K562 (cell line): Measurements from ENCODE around the gene MAN1B1. TPM values are rescaled to one million over a fixed set of nuclear protein-coding genes. Genes with fewer than 3 reads are reported as not detected.

Source experiments
- CREB1 ChIP-seq, 2 experiments: sonication (generic) in 1 of 2; formaldehyde crosslinking in 1 of 2; IDR thresholded peaks; 2 replicates each; pipeline versions ENCODE4 v1.6.1 to v1.8.0; 2012 to 2022; ENCODE audit warnings: inconsistent platforms in 1 of 2, mild to moderate bottlenecking in 1 of 2, missing genetic modification reagents in 1 of 2, moderate library complexity in 1 of 2
- DMBX1 ChIP-seq: fragments of 250-450 bp; sonication (Bioruptor Pico); IDR thresholded peaks from 2 replicates; pipeline ENCODE4 v1.8.0; 2022; ENCODE audit warnings: inconsistent platforms, mild to moderate bottlenecking, moderate library complexity, borderline replicate concordance
- ELF4 ChIP-seq: fragments of 450-650 bp; formaldehyde crosslinking; IDR thresholded peaks from 2 replicates; pipeline ENCODE4 v1.4.0; 2022; ENCODE audit warnings: missing genetic modification characterization
- ERF ChIP-seq: fragments of 450-650 bp; formaldehyde crosslinking; IDR thresholded peaks from 2 replicates; pipeline ENCODE4 v1.4.0; 2020; ENCODE audit warnings: mild to moderate bottlenecking, mixed read lengths
- GABPB2 ChIP-seq: fragments of 250-450 bp; sonication (Bioruptor Pico); conservative IDR thresholded peaks from 2 replicates; pipeline ENCODE4 v1.5.1; 2021; ENCODE audit warnings: mild to moderate bottlenecking
- GTF2A2 ChIP-seq: IDR thresholded peaks from 2 replicates; pipeline ENCODE4 v1.6.1; 2016; ENCODE audit warnings: mild to moderate bottlenecking, missing genetic modification characterization, missing compliant biosample characterization
- HMG20A ChIP-seq: fragments of 450-650 bp; formaldehyde crosslinking; conservative IDR thresholded peaks from 2 replicates; pipeline ENCODE4 v1.4.0; 2020; ENCODE audit warnings: mild to moderate bottlenecking, mixed read lengths
- MXI1 ChIP-seq: IDR thresholded peaks from 2 replicates; pipeline ENCODE4 v1.6.1; 2011; ENCODE audit warnings: low read depth, mild to moderate bottlenecking, improper control_type of control experiment, low read length
- PML ChIP-seq: IDR thresholded peaks from 2 replicates; pipeline ENCODE4 v1.6.1; 2012; ENCODE audit warnings: low read length, inconsistent platforms
- SNIP1 ChIP-seq: fragments of 450-650 bp; IDR thresholded peaks from 2 replicates; pipeline ENCODE4 v1.7.1; 2017; ENCODE audit warnings: low read depth, mild to moderate bottlenecking
- YY1 ChIP-seq, 3 experiments: IDR thresholded peaks; 2 replicates each; pipeline ENCODE4 v1.6.1; 2011; ENCODE audit warnings: low read length in 2 of 3, mild to moderate bottlenecking in 2 of 3, moderate library complexity in 2 of 3, borderline replicate concordance in 1 of 3, control low read depth in 1 of 3, low read depth in 1 of 3; ENCODE audit not compliant: insufficient read depth in 3 of 3, insufficient replicate concordance in 2 of 3, control insufficient read depth in 1 of 3, insufficient read length in 1 of 3; ENCODE audit errors: extremely low read depth in 1 of 3
- ZEB2 ChIP-seq: fragments of 450-650 bp; IDR thresholded peaks from 2 replicates; pipeline ENCODE4 v1.6.1; 2016
- ZNF3 ChIP-seq: fragments of 250-450 bp; sonication (Bioruptor Pico); IDR thresholded peaks from 2 replicates; pipeline ENCODE4 v1.5.0; 2021; ENCODE audit warnings: mild to moderate bottlenecking, moderate library complexity
- polyA plus RNA-seq, 8 experiments: library from polyadenylated mRNA; depleted of rRNA in 4 of 8; stranded (reverse) in 5 of 8; unstranded in 3 of 8; fragments of >200 nt; fragmentation: Nextera tagmentation in 2 of 8; fragmentation: Illumina TruSeq in 1 of 8; extraction: Ambion mirVana in 2 of 8; extraction: Trizol in 1 of 8; gene quantifications; 2 replicates each; pipeline versions ENCODE4 v1.2.1 to v1.2.3, GENCODE V29; 2011 to 2014; ENCODE audit warnings: inconsistent platforms in 1 of 8, missing spikeins in 1 of 8
- total RNA-seq, 7 experiments: library from RNA; depleted of rRNA in 6 of 7; stranded (reverse); fragments of >200 nt in 6 of 7; fragmentation: Illumina TruSeq in 2 of 7; extraction: Trizol in 2 of 7; gene quantifications; 2 replicates each; pipeline versions ENCODE4 v1.2.1 to v1.2.3, GENCODE V29; 2011 to 2021; ENCODE audit warnings: low replicate concordance in 1 of 7
- TF ChIP-seq, protein P1 (sequence below): fragments of 250-450 bp; sonication (Bioruptor Pico); IDR thresholded peaks from 2 replicates; pipeline ENCODE4 v1.4.0; 2020; ENCODE audit warnings: mild to moderate bottlenecking, moderate library complexity
- TF ChIP-seq, protein P2 (sequence below): fragments of 250-450 bp; sonication (Bioruptor Pico); IDR thresholded peaks from 2 replicates; pipeline ENCODE4 v1.5.0; 2022; ENCODE audit warnings: mild to moderate bottlenecking
- TF ChIP-seq, protein P3 (sequence below), 2 experiments: fragments of 450-650 bp in 1 of 2; IDR thresholded peaks; 2 replicates each; pipeline ENCODE4 v1.6.1; 2011 to 2017; ENCODE audit warnings: low read depth in 2 of 2, antibody characterized with exemption in 1 of 2, borderline replicate concordance in 1 of 2, low read length in 1 of 2, mild to moderate bottlenecking in 1 of 2, mixed read lengths in 1 of 2; ENCODE audit not compliant: control insufficient read depth in 1 of 2
- TF ChIP-seq, protein P4 (sequence below): fragments of 250-450 bp; sonication (Bioruptor Pico); IDR thresholded peaks from 2 replicates; pipeline ENCODE4 v1.8.0; 2021; ENCODE audit warnings: moderate library complexity, mild to moderate bottlenecking, inconsistent platforms

Gene MAN1B1
- total and polyA plus RNA-seq, 9 of the 15 experiments (the other 6 are each of a cell fraction or from before 2014, with no cell fraction given) = 0.55 to 36.6 (median 27.3) TPM

DNA sequence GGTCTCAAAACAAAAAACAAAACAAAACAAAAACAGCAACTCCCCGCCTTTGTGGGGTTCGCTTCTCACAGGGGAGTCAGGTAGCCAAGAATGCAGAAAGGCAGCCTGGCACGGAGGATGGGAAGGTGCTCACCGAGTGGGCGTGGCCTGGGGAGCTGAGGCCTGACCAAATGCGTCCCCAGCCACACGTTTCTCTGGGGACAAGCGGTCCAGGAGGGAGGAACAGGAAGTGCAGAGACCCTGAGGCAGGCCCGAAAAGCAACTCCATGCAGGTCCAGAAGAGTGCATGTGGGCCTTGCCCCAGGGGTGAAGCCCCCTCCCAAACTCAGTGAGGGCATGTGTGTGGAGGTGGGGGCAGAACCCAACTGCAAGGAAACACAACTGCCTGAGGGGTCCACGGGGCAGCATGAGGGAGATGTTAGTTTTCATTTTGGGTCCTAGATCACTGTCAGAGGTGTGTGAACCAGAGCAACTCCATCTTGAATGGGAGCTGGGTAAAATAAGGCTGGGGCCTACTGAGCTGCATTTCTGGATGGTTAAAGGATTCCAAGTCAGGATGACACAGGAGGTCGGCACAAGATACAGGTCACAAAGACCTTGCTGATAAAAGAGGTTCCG, 12.0 kb upstream of the MAN1B1 start (continued):
- TF ChIP-seq, protein P1, sequence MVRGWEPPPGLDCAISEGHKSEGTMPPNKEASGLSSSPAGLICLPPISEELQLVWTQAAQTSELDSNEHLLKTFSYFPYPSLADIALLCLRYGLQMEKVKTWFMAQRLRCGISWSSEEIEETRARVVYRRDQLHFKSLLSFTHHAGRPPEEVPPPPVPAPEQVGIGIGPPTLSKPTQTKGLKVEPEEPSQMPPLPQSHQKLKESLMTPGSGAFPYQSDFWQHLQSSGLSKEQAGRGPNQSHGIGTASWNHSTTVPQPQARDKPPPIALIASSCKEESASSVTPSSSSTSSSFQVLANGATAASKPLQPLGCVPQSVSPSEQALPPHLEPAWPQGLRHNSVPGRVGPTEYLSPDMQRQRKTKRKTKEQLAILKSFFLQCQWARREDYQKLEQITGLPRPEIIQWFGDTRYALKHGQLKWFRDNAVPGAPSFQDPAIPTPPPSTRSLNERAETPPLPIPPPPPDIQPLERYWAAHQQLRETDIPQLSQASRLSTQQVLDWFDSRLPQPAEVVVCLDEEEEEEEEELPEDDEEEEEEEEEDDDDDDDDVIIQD = peak; percentile 98
- peak; percentile 99 for TF ChIP-seq GTF2A2 (tag)
- TF ChIP-seq ELF4 (CRISPR knock-in tag) = peak; percentile 99
- TF ChIP-seq DMBX1 (CRISPR knock-in tag) = peak; percentile 100
- TF ChIP-seq PML = no peak
- no peak for TF ChIP-seq YY1 (IDR thresholded peaks at IDR 0.05; ENCODE audit: borderline replicate concordance in 1 of 3, control insufficient read depth in 1 of 3, extremely low read depth in 1 of 3, insufficient read depth in 3 of 3, insufficient read length in 1 of 3, insufficient replicate concordance in 2 of 3, low read depth in 1 of 3, low read length in 2 of 3)
- no peak for TF ChIP-seq CREB1 (IDR thresholded peaks at IDR 0.05)
- peak; percentile 31; the same call in 1 of the 2 replicates for TF ChIP-seq CREB1 (CRISPR knock-in tag; IDR thresholded peaks at IDR 0.05)
- no peak for TF ChIP-seq ZEB2
- TF ChIP-seq, protein P2, sequence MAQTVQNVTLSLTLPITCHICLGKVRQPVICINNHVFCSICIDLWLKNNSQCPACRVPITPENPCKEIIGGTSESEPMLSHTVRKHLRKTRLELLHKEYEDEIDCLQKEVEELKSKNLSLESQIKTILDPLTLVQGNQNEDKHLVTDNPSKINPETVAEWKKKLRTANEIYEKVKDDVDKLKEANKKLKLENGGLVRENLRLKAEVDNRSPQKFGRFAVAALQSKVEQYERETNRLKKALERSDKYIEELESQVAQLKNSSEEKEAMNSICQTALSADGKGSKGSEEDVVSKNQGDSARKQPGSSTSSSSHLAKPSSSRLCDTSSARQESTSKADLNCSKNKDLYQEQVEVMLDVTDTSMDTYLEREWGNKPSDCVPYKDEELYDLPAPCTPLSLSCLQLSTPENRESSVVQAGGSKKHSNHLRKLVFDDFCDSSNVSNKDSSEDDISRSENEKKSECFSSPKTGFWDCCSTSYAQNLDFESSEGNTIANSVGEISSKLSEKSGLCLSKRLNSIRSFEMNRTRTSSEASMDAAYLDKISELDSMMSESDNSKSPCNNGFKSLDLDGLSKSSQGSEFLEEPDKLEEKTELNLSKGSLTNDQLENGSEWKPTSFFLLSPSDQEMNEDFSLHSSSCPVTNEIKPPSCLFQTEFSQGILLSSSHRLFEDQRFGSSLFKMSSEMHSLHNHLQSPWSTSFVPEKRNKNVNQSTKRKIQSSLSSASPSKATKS (CRISPR knock-in tag) = peak; percentile 88; the same call in 1 of the 2 replicates
- TF ChIP-seq, protein P3, sequence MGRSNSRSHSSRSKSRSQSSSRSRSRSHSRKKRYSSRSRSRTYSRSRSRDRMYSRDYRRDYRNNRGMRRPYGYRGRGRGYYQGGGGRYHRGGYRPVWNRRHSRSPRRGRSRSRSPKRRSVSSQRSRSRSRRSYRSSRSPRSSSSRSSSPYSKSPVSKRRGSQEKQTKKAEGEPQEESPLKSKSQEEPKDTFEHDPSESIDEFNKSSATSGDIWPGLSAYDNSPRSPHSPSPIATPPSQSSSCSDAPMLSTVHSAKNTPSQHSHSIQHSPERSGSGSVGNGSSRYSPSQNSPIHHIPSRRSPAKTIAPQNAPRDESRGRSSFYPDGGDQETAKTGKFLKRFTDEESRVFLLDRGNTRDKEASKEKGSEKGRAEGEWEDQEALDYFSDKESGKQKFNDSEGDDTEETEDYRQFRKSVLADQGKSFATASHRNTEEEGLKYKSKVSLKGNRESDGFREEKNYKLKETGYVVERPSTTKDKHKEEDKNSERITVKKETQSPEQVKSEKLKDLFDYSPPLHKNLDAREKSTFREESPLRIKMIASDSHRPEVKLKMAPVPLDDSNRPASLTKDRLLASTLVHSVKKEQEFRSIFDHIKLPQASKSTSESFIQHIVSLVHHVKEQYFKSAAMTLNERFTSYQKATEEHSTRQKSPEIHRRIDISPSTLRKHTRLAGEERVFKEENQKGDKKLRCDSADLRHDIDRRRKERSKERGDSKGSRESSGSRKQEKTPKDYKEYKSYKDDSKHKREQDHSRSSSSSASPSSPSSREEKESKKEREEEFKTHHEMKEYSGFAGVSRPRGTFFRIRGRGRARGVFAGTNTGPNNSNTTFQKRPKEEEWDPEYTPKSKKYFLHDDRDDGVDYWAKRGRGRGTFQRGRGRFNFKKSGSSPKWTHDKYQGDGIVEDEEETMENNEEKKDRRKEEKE (IDR thresholded peaks at IDR 0.05; ENCODE audit: borderline replicate concordance in 1 of 2, control insufficient read depth in 1 of 2, low read depth in 2 of 2, low read length in 1 of 2) = no peak
- TF ChIP-seq, protein P4, sequence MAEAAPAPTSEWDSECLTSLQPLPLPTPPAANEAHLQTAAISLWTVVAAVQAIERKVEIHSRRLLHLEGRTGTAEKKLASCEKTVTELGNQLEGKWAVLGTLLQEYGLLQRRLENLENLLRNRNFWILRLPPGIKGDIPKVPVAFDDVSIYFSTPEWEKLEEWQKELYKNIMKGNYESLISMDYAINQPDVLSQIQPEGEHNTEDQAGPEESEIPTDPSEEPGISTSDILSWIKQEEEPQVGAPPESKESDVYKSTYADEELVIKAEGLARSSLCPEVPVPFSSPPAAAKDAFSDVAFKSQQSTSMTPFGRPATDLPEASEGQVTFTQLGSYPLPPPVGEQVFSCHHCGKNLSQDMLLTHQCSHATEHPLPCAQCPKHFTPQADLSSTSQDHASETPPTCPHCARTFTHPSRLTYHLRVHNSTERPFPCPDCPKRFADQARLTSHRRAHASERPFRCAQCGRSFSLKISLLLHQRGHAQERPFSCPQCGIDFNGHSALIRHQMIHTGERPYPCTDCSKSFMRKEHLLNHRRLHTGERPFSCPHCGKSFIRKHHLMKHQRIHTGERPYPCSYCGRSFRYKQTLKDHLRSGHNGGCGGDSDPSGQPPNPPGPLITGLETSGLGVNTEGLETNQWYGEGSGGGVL (CRISPR knock-in tag) = peak; percentile 93
- no peak for TF ChIP-seq SNIP1
- TF ChIP-seq HMG20A = peak; percentile 90
- TF ChIP-seq GABPB2 = peak; percentile 92; the same call in 1 of the 2 replicates
- TF ChIP-seq ZNF3 (CRISPR knock-in tag) = peak; percentile 57; the same call in 1 of the 2 replicates
- peak; percentile 100 for TF ChIP-seq ERF (CRISPR knock-in tag)
- no peak for TF ChIP-seq MXI1
